RCC 7860 (cell line): ENCODE measurements around the gene WASF1.
"Not testable (repeated sequence)": the region's sequence is repeated elsewhere in the genome, so short reads cannot be mapped to it uniquely, and the experiment has no call there.

Experiments
- DNase-seq: peaks from one replicate; pipeline ENCODE4 v3.0.0-alpha.2; 2015; ENCODE audit warnings: low spot score
- FAIRE-seq: peaks from 2 replicates; lab custom pipeline; 2012; peaks lifted over from hg19 to GRCh38; lab: Jason Lieb, UNC

Gene WASF1

DNA sequence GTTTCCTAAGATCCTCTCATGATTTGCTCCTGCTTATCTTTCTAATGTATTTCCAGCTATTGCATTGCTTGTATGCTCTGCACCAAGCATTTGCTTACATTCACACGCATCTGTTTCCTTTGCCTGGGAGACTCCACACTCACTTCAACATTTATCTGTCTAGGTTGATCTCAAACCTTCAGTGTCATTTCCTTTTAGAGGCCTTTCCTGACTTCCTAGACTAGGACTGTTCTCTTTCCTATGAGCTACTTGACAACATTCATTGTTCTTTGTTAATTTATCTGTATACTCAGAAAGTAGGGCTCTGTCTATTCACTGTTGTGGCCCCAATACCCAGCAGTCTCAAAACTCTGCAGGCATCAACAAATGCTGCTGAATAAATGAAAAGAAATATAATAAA is 84.4 kb downstream of the WASF1 start:
- FAIRE-seq (no peak), DNase-seq (no peak)

DNA sequence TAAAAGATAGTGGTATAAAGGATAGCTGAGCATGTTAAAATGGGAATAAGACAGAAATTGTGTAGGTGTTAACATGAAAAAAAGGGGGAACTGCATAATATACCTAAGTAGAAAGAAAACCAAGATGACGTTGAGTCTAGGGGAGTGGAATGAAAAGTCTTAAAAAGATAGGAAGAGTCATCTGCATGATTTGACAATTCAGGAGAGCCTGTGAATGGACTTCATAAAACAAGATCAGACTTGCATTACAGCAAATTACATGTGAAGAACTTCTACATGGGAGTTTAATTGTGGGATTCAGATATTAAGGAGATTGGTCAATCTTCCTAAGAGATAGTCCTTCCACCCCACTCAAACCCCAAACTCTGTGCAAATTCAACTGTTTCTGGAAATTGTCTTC is 85.5 kb downstream of the WASF1 start:
- DNase-seq (no peak), FAIRE-seq (no peak)

DNA sequence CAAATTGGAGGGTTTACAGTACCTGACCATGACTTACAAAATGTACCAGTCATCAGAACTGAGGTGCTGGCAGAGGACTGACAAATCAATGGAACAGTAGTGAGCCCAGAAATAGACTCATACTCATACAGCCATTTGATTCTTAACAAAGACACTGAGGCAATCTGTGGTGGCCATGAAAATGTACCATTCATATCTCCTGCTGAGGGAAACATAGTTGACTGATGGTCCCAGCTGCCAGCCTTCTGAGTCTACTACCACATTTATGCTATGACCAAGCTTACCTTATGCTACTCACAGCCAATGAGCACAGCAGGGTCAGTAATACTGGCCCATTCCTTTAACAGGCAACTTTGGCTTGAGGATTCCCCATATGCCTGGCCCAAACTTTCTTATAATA is 88.6 kb downstream of the WASF1 start:
- no peak for FAIRE-seq
- no peak for DNase-seq

GRCh38 chr6:110089323-110089722 is 90.1 kb downstream of the WASF1 start:
- DNase-seq: no peak
- FAIRE-seq: no peak

DNA sequence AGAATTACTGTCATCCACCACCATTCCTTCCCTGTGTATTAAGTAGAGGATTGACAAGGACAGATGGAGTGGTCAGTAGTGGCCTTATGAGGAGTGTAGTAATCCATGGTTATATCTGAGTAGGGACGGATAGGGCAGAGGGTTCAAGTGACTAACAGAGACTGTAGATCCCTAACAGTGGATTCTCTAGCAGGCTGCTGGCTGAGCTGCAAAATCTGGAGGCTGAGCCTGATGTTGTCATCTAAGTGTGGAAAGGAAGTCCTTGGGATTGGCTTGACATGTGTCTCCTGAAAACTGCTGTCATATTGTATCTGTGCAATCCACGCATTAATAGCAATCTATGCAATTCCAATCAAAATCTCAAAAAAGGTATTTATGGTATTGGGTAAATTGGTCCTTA is 94.2 kb downstream of the WASF1 start:
- DNase-seq (no peak), FAIRE-seq (no peak)

DNA sequence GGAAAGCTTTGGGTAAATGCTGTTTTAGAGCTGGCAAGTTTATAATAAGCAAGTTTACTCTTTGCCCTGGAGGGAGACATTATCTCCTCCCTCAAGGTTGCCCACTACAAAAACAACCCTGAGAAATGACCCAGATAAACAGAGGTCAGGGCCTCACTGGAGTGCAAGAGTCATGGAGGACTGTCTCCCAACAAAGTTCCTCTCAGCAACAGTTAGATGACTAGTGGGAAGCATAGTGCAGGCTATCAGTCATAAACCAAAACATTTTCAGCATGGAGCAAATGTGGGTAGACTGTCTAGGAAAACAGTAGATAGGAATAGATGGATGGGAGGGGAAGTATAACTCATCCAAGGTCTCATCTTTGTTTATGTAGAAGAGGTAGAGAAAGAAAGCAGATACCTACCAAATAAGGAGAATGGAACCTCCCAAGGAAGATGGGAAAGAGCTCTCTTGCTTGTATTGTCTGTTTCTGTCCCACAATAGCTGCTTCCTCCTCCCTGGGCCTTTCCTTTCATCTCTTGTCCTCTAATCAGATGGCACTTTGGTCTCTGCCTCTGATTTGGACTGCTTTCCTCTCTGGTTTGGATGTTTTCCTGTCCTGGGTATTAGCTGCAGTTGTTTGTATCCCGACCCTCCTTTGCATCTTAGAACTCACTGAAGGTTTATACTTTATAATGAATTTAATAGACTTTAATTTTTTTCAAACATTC is 95.4 kb downstream of the WASF1 start:
- no peak for FAIRE-seq
- DNase-seq: no peak

GRCh38 chr6:110075406-110075805 is 104.1 kb downstream of the WASF1 start:
- DNase-seq (no peak), FAIRE-seq (no peak)

DNA sequence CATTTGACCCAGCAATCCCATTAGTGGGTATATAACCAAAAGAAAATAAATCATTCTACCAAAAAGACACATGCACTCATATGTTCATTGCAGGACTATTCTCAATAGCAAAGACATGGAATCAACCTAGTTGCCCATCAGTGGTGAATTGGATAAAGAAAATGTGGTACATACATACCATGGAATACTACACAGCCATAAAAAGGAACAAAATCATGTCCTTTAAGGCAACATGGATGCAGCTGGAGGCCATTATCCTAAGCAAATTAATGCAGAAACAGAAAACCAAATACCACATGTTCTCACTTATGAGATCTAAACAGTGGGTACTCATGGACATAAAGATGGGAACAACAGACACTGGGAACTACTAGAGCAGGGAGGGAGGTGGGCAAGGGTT is 106.0 kb downstream of the WASF1 start:
- FAIRE-seq, DNase-seq: not testable (repeated sequence)

DNA sequence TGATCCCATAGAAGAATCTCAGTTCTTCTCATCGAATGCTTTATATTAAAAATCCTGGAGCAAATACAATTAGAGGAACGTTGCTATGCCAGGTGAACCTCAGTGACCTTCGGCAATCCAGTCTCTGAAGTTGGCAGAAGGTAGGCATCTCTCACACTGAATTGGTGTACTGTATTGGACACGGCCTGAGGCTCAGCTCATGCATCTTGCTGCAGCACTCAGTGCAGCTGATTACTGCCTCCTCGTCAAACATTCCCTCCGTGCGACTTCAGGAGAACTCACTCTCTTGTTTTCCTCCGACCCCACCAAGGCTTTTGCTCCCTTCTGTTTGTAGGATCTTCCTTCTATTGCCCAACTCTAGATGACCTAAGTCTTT is 110.9 kb downstream of the WASF1 start:
- FAIRE-seq: no peak

DNA sequence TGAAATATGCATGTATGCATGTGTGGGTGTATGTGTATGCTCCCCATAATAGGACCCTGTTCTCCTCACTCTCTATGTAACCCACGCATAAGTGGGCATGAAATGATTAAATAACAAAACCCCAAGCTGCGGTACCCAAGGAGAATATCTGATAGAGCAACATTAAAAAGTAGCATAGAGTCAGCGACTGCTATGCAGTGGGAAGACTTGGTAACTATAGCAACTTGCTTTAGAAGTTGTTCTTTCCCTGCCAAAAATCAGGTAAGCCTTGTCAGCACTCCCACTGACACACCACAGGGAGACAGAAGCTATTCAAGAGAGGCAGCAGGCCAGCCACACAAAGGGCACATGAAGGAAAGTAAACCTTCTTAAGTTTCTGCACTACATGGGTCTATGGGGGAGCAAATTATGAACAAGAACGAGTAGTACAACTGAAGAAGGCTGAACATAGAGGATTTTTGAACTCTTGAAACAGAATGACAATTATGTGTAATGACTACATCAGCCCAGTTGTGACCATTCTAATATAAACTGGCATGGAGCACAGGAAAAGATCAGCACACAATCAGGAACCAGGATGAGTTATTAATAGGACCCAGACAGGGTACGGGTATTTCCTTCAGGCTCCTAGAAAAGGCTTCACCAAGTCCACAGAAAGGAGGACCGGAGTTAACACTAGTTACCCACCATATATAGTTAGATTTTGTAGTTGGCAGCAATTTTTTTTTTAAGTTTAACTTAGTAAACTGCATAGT is 111.5 kb downstream of the WASF1 start:
- DNase-seq (no peak), FAIRE-seq (no peak)

More for the DNA sequence above, 110.9 kb downstream of the WASF1 start:
- no peak for DNase-seq

DNA sequence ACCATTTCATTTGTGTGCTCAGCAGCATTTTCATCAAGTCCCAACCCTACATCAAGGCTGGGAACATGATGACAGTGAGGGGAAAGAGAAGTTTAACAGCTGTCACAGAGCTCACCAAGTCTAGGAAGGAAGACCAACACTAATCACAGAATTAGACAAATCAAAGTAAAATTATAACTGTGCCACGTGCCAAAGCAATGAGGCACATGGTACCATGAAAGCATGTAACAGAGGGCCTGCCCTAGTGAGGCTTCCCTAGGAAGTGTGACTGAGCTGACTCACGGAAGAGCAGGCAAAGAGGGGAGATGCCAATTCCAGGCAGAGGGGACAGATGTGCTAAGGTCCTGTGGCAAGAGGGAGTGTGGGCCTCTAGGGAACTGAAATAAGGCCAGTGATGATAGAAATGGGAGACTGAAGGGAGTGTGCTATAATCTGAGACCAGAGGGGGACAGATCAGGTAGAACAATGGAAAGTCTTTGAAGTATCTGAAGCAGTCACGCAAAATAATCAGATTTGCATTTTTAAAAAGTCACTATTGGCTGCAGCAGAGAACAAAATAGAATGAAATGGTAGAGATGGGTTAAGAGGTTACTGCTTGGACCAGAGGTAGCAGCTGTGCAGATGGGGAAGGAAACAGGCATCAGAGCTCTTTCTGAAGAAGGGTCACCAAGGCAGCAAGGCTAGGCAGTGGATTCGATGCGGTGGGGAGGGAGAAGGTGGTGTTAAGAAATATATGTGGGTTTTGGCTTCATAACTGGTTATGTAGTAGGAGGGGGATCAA is 114.5 kb downstream of the WASF1 start:
- no peak for DNase-seq
- no peak for FAIRE-seq

- DNase-seq (no peak), FAIRE-seq (no peak)
Measured at GRCh38 chr6:110063594-110064263, 115.7 kb downstream of the WASF1 start.

DNA sequence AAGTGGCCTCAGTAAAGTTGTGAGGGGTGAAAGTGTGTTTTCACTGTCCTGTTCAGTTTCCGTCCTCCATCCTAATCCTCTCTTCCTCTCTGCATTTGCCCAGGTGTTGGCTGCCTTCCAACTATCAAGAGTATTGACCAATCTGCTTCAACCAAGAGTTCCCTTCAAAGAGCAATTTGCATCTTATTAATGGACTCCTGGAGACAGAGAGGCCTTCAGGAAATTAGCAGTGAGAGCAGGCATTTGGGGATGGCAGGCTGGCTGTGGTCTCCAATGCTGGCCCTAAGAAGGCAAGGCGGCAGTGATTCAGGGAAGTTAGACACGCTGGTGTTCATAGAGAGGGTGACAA is 124.1 kb downstream of the WASF1 start:
- no peak for DNase-seq
- FAIRE-seq: no peak

- no peak for DNase-seq
- FAIRE-seq: no peak
Measured at GRCh38 chr6:110054664-110055386, 124.6 kb downstream of the WASF1 start.

- peak; percentile 18 for FAIRE-seq
- DNase-seq: no peak
Measured at GRCh38 chr6:110053395-110054240, 125.9 kb downstream of the WASF1 start.

DNA sequence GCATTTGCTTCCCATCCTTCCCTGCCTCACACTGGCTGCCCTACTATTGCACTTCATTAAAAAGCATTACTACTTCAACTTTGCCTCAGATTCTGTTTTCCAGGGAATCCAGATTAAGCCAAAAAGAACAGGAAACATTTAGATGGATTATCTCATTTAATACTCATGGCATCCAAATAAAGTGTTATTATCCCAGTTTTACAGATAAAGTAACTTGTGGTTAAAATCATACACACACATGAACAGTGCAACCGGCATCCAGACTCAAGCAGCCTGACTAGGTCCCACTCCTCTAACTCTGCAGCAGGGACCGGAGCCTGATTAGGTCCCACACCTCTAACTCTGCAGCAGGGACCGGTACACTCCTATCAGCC is 129.0 kb downstream of the WASF1 start:
- FAIRE-seq: no peak
- no peak for DNase-seq
